Neural cell (in vitro differentiated cells): ENCODE data around the gene TMEM117.

ENCODE experiments used
- MXI1 ChIP-seq: fragments of 450-650 bp; conservative IDR thresholded peaks from 2 replicates; pipeline ENCODE4 v1.6.1; 2014; ENCODE audit warnings: antibody characterized with exemption, mild to moderate bottlenecking; ENCODE audit not compliant: poor library complexity, severe bottlenecking
- POLR2AphosphoS5 ChIP-seq: IDR thresholded peaks from 2 replicates; pipeline ENCODE4 v1.6.1; 2012
- RAD21 ChIP-seq: fragments of 450-650 bp; conservative IDR thresholded peaks from 2 replicates; pipeline ENCODE4 v1.6.1; 2014; ENCODE audit warnings: antibody characterized with exemption, mild to moderate bottlenecking, moderate library complexity
- TAF1 ChIP-seq: IDR thresholded peaks from 2 replicates; pipeline ENCODE4 v1.6.1; 2012; ENCODE audit warnings: low read depth
- TF ChIP-seq, protein P1 (sequence below): fragments of 450-650 bp; IDR thresholded peaks from 2 replicates; pipeline ENCODE4 v1.5.1; 2014; ENCODE audit warnings: antibody characterized with exemption, mild to moderate bottlenecking, moderate library complexity; ENCODE audit not compliant: poor library complexity, severe bottlenecking
- TF ChIP-seq, protein P2 (sequence below): IDR thresholded peaks from 2 replicates; pipeline ENCODE4 v1.6.1; 2012; ENCODE audit warnings: borderline replicate concordance

- TF ChIP-seq, protein P1, sequence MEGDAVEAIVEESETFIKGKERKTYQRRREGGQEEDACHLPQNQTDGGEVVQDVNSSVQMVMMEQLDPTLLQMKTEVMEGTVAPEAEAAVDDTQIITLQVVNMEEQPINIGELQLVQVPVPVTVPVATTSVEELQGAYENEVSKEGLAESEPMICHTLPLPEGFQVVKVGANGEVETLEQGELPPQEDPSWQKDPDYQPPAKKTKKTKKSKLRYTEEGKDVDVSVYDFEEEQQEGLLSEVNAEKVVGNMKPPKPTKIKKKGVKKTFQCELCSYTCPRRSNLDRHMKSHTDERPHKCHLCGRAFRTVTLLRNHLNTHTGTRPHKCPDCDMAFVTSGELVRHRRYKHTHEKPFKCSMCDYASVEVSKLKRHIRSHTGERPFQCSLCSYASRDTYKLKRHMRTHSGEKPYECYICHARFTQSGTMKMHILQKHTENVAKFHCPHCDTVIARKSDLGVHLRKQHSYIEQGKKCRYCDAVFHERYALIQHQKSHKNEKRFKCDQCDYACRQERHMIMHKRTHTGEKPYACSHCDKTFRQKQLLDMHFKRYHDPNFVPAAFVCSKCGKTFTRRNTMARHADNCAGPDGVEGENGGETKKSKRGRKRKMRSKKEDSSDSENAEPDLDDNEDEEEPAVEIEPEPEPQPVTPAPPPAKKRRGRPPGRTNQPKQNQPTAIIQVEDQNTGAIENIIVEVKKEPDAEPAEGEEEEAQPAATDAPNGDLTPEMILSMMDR, result no peak
- TF ChIP-seq TAF1 (no peak), RAD21 (no peak), MXI1 (no peak), POLR2AphosphoS5 (no peak)
- TF ChIP-seq, protein P2, sequence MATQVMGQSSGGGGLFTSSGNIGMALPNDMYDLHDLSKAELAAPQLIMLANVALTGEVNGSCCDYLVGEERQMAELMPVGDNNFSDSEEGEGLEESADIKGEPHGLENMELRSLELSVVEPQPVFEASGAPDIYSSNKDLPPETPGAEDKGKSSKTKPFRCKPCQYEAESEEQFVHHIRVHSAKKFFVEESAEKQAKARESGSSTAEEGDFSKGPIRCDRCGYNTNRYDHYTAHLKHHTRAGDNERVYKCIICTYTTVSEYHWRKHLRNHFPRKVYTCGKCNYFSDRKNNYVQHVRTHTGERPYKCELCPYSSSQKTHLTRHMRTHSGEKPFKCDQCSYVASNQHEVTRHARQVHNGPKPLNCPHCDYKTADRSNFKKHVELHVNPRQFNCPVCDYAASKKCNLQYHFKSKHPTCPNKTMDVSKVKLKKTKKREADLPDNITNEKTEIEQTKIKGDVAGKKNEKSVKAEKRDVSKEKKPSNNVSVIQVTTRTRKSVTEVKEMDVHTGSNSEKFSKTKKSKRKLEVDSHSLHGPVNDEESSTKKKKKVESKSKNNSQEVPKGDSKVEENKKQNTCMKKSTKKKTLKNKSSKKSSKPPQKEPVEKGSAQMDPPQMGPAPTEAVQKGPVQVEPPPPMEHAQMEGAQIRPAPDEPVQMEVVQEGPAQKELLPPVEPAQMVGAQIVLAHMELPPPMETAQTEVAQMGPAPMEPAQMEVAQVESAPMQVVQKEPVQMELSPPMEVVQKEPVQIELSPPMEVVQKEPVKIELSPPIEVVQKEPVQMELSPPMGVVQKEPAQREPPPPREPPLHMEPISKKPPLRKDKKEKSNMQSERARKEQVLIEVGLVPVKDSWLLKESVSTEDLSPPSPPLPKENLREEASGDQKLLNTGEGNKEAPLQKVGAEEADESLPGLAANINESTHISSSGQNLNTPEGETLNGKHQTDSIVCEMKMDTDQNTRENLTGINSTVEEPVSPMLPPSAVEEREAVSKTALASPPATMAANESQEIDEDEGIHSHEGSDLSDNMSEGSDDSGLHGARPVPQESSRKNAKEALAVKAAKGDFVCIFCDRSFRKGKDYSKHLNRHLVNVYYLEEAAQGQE, result no peak
These were observed 199.0 kb downstream of the TMEM117 start for GRCh38 chr12:44034906-44035305.
